Measurements from ENCODE around the gene ATP2A1.

The ATP2A1 gene

GRCh38 chr16:28878083-28878926, at the start of gene ATP2A1:
Gene ATP2A1, plus strand, starts transcription at chr16:28878488. Its CDS starts 184 bp downstream, at chr16:28878672.
- no peak for DNase-seq

- no peak for DNase-seq
These were observed 48.5 kb upstream of the ATP2A1 start for GRCh38 chr16:28829747-28830146.

GRCh38 chr16:28830531-28830930, 47.8 kb upstream of the ATP2A1 start:
- DNase-seq: no peak

- no peak for DNase-seq
These were observed 43.9 kb upstream of the ATP2A1 start for GRCh38 chr16:28834349-28834748.

- DNase-seq: no peak
These were observed 43.1 kb upstream of the ATP2A1 start for GRCh38 chr16:28834873-28835863.

GRCh38 chr16:28835864-28836760, 42.2 kb upstream of the ATP2A1 start:
- DNase-seq: no peak

GRCh38 chr16:28836761-28837064, 41.6 kb upstream of the ATP2A1 start:
- DNase-seq: no peak

- no peak for DNase-seq
These were observed 40.4 kb upstream of the ATP2A1 start for GRCh38 chr16:28837672-28838557.

GRCh38 chr16:28838558-28838918, 39.8 kb upstream of the ATP2A1 start:
- no peak for DNase-seq

- DNase-seq: no peak
These were observed 39.2 kb upstream of the ATP2A1 start for GRCh38 chr16:28839004-28839639.

GRCh38 chr16:28839899-28840298, 38.4 kb upstream of the ATP2A1 start:
- DNase-seq: no peak

- DNase-seq: no peak
These were observed 35.6 kb upstream of the ATP2A1 start for GRCh38 chr16:28842696-28843095.

GRCh38 chr16:28843766-28844165, 34.5 kb upstream of the ATP2A1 start:
- DNase-seq: no peak

- DNase-seq: no peak
These were observed 33.9 kb upstream of the ATP2A1 start for GRCh38 chr16:28844226-28844885.

GRCh38 chr16:28845293-28845692, 33.0 kb upstream of the ATP2A1 start:
- DNase-seq: no peak

GRCh38 chr16:28845761-28846079, 32.6 kb upstream of the ATP2A1 start:
- DNase-seq: no peak

- DNase-seq: peak; percentile 99
These were observed 32.0 kb upstream of the ATP2A1 start, which contains the start of gene TUFM for GRCh38 chr16:28846080-28846932. Gene TUFM, minus strand, starts transcription at chr16:28846348. Its CDS starts 79 bp downstream, at chr16:28846269.

- DNase-seq: no peak
These were observed 31.4 kb upstream of the ATP2A1 start for GRCh38 chr16:28846933-28847273.

GRCh38 chr16:28858421-28858820, 19.9 kb upstream of the ATP2A1 start:
- no peak for DNase-seq

- no peak for DNase-seq
These were observed 19.0 kb upstream of the ATP2A1 start for GRCh38 chr16:28859326-28859725.

Measured in islet precursor cell (in vitro differentiated cells).